22Rv1 (cell line): ENCODE results near the gene SEMA6A.

Experiments
- CTCF ChIP-seq: fragments of 450-650 bp; IDR thresholded peaks from 2 replicates; pipeline ENCODE4 v1.5.1; 2017; ENCODE audit warnings: mild to moderate bottlenecking
- ZFX ChIP-seq: fragments of 450-650 bp; IDR thresholded peaks from 2 replicates; pipeline ENCODE4 v1.6.1; 2017; ENCODE audit warnings: antibody characterized with exemption, borderline replicate concordance

GRCh38 chr5:116510517-116510916, 64.1 kb downstream of the SEMA6A start:
- no peak for TF ChIP-seq CTCF
- TF ChIP-seq ZFX: no peak
